Right ventricle myocardium superior (tissue), 1 donor: ENCODE results near the gene PLSCR1. TPM values are rescaled to one million over a fixed set of nuclear protein-coding genes. Genes with fewer than 3 reads are reported as not detected.
A peak's percentile ranks its signal among the peaks of the same experiment; 100 is the strongest.

Experiments used
- ATAC-seq: fragments of 200-7000 bp; cut with Tn5 transposase; one replicate; pipeline ENCODE4 v1.9.1; 2020; ENCODE audit warnings: mild to moderate bottlenecking; ENCODE audit not compliant: poor library complexity
- DNase-seq: peaks from one replicate; pipeline ENCODE4 v3.0.0-alpha.2; 2020
- intact Hi-C: fragments of 100-400 bp; cut with DNase I; formaldehyde crosslinking; loops from one replicate; pipeline ENCODE4 v1.11.2; 2022
- long read RNA-seq: library from polyadenylated mRNA; unstranded; transcript quantifications from one replicate; pipeline ENCODE4 v2.0.0, GENCODE V29; 2021
- total RNA-seq: library from RNA; stranded (reverse); fragmentation: NEBNext Ultra II Directional; extraction: Animal tissue kit (Norgen Biotek cat#: 25700); gene quantifications from one replicate; pipeline ENCODE4 v1.2.1, GENCODE V29; 2021
- donor health status: DM: no; HTN: yes; CAD: no; lungs with severe emphysema.

PLSCR1 gene
- 26.0 TPM for total RNA-seq
- long read RNA-seq, transcript PLSCR1-201 (9 exons, 2,233 nt) = major isoform, 23 of 25 reads
- long read RNA-seq, partial matches to known transcripts = 1 of 25 reads
- long read RNA-seq, other reads (novel, unspliced or antisense) = 0 of 25 reads

GRCh38 chr3:146544002-146544928 is at the start of gene PLSCR1:
PLSCR1 (minus strand) TSS chr3:146544607; CDS start chr3:146536552, 8,055 bp downstream.
- DNase-seq = peak; percentile 95
- intact Hi-C loops = no loop called here
- peak; percentile 92 for ATAC-seq

DNA sequence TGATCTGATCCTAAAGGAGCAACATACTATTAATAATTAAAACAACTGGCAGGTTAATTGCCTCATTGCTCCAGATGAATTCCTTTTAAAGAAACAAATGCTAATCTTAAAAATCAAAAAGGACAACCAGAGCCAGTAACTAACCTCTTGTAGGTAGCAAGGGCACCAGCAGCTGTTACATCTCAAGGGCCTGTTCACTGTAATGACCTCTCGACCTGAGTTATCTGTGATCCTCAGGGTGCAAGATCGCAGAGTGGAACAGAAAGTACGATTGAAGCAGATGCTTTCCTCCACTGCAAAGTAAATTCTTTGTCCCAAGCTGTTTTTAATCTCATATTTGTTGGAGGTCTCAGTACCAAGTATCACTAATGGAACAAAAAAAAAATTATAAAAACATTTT is 49.4 kb upstream of the PLSCR1 start:
- DNase-seq (no peak), ATAC-seq (no peak)
- intact Hi-C loops = no loop called here

DNA sequence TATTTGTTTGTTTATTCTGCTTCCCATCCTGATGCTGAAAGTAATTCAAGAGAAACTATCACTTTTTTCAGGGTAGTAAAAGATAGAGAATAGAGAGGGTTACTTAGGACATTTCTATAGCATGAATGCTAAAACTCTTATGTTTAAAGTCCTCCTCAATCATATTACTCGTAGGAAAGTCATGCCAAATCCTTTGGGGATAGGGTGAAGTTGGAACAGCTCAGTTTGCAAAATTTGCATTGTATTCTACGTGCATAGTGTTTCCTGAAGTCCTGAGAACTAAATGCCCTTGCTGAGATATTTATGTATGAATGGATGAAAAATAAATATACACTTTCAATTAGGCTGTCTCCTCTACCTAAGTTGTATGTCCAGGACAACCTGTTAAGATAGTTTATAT is 46.1 kb upstream of the PLSCR1 start:
- intact Hi-C loops = no loop called here

GRCh38 chr3:146589899-146590508 is 45.6 kb upstream of the PLSCR1 start:
- intact Hi-C loops = no loop called here
- DNase-seq (no peak), ATAC-seq (no peak)

More for the DNA sequence above, 46.1 kb upstream of the PLSCR1 start:
- DNase-seq (no peak), ATAC-seq (no peak)

GRCh38 chr3:146585156-146585555 is 40.7 kb upstream of the PLSCR1 start:
- ATAC-seq (no peak), DNase-seq (no peak)
- intact Hi-C loops = no loop called here

DNA sequence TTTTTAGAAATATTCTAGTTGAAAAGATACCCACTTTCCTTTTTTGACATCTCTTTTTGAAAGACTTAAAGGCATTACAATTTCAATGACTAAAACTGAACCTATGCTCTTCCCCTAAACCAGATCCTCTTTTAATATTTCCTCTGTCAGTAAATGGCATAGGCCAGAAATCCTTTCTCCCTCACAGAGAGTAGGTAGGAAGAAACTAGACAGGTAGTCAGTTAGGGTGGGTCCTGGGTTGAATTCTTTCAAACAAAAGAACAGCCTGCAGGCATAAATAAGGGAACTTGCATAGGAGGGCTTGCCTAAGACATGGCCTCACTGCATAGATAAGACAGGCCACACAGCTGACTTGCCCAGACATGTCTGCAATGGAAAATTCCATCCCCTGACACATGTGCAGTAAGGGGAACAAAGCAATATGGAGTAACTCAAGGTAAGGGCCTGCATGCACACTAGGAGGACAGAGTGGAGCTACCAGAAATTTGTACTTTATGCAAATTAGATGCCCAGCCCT is 37.6 kb upstream of the PLSCR1 start:
- ATAC-seq (no peak), DNase-seq (no peak)
- intact Hi-C loops = no loop called here

- ATAC-seq (no peak), DNase-seq (no peak)
- intact Hi-C loops = no loop called here
Measured at GRCh38 chr3:146581080-146581601, 36.7 kb upstream of the PLSCR1 start.

GRCh38 chr3:146577662-146578061 is 33.3 kb upstream of the PLSCR1 start:
- intact Hi-C loops = loop anchor here (5.0 to 10.0 kb wide), 3 partner anchors 245 to 513 kb away; no protein-coding TSS in a partner anchor
- DNase-seq = no peak
- peak; percentile 58 for ATAC-seq

DNA sequence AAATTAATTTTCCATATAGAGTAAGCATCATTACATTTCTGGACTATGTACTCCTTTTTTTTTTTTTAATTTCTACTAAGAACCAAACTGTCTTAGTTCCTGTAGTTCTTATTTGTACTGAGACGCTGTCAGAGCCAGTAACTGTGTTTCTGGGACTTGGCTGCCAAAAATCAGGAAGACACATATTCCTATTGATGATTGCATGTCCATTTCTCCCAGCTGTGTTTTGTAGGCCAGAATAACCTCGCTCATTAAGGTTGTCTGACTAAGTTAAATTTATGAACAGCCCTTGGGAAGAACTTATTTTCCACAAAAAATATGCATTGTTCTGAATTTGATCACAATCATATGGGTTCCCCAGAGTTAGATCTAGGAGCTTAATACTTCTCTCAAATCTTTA is 31.2 kb upstream of the PLSCR1 start:
- intact Hi-C loops = loop anchor here (5.0 to 10.0 kb wide), 3 partner anchors 243 to 511 kb away; no protein-coding TSS in a partner anchor
- no peak for ATAC-seq
- no peak for DNase-seq

DNA sequence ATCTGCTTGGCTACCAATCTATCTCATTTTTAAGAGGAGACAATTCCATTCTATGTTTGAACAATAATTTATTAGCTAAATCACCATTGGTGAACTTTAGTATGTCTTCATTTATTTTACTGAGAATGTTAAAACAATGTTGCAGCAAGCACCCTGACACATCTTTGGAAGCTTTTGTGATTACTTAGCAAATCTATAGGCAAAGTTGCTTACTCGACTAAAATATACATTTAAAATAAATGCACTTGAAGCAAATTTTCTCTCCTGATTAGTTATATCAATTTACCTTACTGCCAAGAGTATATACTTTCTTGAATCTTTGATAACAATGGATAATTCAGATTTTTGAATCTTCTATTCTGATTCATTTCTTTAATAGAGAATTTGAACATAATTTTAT is 29.8 kb upstream of the PLSCR1 start:
- ATAC-seq (no peak), DNase-seq (no peak)
- intact Hi-C loops = loop anchor here (10.0 kb wide), 1 partner anchor 509 kb away; no protein-coding TSS in a partner anchor

GRCh38 chr3:146569314-146569713 is 24.9 kb upstream of the PLSCR1 start:
- intact Hi-C loops = no loop called here
- DNase-seq (no peak), ATAC-seq (no peak)

DNA sequence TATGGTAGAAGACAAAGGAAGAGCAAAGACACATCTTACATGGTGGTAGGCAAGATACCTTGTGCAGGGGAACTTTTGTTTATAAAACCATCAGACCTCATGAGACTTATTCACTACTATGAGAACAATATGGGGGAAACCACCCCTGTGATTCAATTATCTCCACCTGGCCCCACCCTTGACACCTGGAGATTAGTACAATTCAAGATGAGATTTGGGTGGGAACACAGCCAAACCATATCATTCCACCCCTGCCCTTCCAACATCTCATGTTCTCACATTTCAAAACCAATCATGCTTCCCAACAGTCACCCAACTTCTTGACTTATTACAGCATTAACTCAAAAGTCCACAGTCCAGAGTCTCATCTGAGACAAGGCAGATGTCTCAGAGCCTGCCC is 21.7 kb upstream of the PLSCR1 start:
- DNase-seq (no peak), ATAC-seq (no peak)
- intact Hi-C loops = no loop called here

DNA sequence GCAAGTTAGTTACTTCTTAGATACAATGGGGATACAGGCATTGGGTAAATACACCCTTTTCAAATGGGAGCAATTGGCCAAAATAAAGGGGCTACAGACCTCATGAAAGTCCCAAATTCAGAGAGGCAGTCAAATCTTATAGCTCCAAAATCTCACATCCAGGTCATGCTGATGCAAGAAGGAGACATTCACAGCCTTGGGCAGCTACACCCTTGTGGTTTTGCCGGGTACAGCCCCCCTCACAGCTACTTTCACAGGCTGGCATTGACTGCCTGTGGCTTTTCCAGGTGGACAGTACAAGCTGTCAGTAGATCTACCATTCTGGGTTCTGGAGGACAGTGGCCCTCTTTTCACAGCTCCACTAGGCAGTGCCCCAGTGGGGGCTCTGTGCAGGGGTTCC is 17.5 kb upstream of the PLSCR1 start:
- intact Hi-C loops = no loop called here
- no peak for ATAC-seq
- DNase-seq = no peak

DNA sequence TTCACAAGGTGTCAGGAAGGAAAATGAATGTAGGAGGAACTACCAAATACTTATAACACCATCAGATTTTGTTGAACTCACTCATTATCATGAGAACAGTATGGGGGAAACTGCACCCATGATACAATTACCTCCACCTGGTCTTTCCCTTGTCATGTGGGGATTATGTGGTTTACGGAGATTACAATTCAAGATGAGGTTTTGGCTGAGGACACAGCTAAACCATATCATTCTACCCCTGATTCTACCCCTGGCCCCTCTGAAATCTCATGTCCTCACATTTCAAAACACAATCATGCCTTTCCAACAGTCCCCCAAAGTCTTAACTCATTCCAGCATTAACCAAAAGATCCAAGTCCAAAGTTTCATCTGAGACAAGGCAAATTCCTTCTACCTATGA is 17.1 kb upstream of the PLSCR1 start:
- DNase-seq (no peak), ATAC-seq (no peak)
- intact Hi-C loops = no loop called here

GRCh38 chr3:146560678-146561077 is 16.3 kb upstream of the PLSCR1 start:
- no peak for ATAC-seq
- intact Hi-C loops = no loop called here

GRCh38 chr3:146559388-146559787 is 15.0 kb upstream of the PLSCR1 start:
- ATAC-seq (no peak), DNase-seq (no peak)
- intact Hi-C loops = no loop called here

More at GRCh38 chr3:146560678-146561077, 16.3 kb upstream of the PLSCR1 start:
- no peak for DNase-seq

DNA sequence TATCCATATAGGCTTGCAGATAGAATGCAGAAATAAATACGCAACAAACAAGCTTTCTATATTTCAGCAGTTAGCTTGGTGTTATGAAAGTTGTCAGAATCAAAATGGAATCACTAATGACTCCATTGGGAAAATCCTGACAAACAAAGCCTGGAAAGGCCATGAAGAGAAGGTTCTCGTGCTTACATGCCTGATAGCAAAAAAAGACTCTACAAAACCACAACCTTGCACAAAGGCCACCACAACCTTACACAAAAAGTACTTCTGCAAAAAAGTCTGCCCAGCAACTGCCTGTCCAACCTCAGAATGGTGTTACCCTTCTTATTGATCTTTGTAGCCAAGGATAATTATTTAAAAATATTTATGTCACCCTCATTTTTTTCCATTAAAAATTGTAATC is 14.4 kb upstream of the PLSCR1 start:
- intact Hi-C loops = no loop called here
- ATAC-seq (no peak), DNase-seq (no peak)

DNA sequence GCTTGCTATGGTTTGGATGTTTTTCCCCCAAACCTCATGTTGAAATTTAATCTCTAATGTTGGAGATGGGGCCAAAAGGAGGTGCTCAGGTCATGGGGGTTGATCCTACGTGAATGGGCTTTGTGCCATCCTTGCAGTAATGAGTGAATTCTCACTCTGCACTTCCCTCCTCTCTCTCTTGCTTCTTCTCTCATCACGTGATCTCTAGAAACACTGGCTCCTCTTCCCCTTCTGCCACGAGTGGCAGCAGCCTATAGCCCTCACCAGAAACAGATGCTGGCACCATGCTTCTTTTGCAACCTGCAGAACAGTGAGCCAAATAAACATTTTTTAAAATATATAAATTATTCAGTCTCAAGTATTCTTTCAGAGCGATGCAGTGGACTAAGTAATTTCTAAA is 13.3 kb upstream of the PLSCR1 start:
- ATAC-seq (no peak), DNase-seq (no peak)
- intact Hi-C loops = no loop called here

- intact Hi-C loops = no loop called here
- DNase-seq (no peak), ATAC-seq (no peak)
Measured at GRCh38 chr3:146555311-146555710, 10.9 kb upstream of the PLSCR1 start.
